ENCODE data around the gene PSME3IP1.

GRCh38 chr16:57234707-57235092 lies 48.9 kb upstream of the PSME3IP1 start:
- TF ChIP-seq, protein P1, sequence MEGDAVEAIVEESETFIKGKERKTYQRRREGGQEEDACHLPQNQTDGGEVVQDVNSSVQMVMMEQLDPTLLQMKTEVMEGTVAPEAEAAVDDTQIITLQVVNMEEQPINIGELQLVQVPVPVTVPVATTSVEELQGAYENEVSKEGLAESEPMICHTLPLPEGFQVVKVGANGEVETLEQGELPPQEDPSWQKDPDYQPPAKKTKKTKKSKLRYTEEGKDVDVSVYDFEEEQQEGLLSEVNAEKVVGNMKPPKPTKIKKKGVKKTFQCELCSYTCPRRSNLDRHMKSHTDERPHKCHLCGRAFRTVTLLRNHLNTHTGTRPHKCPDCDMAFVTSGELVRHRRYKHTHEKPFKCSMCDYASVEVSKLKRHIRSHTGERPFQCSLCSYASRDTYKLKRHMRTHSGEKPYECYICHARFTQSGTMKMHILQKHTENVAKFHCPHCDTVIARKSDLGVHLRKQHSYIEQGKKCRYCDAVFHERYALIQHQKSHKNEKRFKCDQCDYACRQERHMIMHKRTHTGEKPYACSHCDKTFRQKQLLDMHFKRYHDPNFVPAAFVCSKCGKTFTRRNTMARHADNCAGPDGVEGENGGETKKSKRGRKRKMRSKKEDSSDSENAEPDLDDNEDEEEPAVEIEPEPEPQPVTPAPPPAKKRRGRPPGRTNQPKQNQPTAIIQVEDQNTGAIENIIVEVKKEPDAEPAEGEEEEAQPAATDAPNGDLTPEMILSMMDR (IDR thresholded peaks at IDR 0.05): no peak
- TF ChIP-seq POLR2A (IDR thresholded peaks at IDR 0.05): no peak
- TF ChIP-seq EP300 (IDR thresholded peaks at IDR 0.05): no peak
